Smooth muscle cell (in vitro differentiated cells): ENCODE data around the gene TBC1D23. TPM values are rescaled to one million over a fixed set of nuclear protein-coding genes. Genes with fewer than 3 reads are reported as not detected.

Source experiments
- DNase-seq: peaks from one replicate; lab custom pipeline; 2025; ENCODE audit not compliant: unreplicated experiment; lab: John Stamatoyannopoulos, UW
- H2AFZ ChIP-seq: fragments of 200-600 bp; sonication (generic); 2 replicates; pipeline ENCODE4 v1.6.0; 2016; ENCODE audit warnings: antibody characterized with exemption, low read depth, mild to moderate bottlenecking
- H3F3A ChIP-seq: fragments of 200-600 bp; sonication (generic); 2 replicates; pipeline ENCODE4 v1.6.0; 2017; ENCODE audit warnings: antibody characterized with exemption, low read depth
- H3K27ac ChIP-seq: fragments of 200-600 bp; sonication (generic); 2 replicates; pipeline ENCODE4 v1.5.1; 2016; ENCODE audit warnings: low read depth, mild to moderate bottlenecking
- H3K27me3 ChIP-seq: fragments of 200-600 bp; sonication (generic); 2 replicates; pipeline ENCODE4 v1.6.1; 2016; ENCODE audit warnings: low read depth, mild to moderate bottlenecking
- H3K36me3 ChIP-seq: fragments of 200-600 bp; sonication (generic); 2 replicates; pipeline ENCODE4 v1.5.1; 2016; ENCODE audit warnings: low read depth
- H3K4me1 ChIP-seq: fragments of 200-600 bp; sonication (generic); 2 replicates; pipeline ENCODE4 v1.5.1; 2016; ENCODE audit warnings: low read depth
- H3K4me2 ChIP-seq: fragments of 200-600 bp; sonication (generic); 2 replicates; pipeline ENCODE4 v1.6.0; 2016; ENCODE audit warnings: mild to moderate bottlenecking
- H3K4me3 ChIP-seq: fragments of 200-600 bp; sonication (generic); 2 replicates; pipeline ENCODE4 v1.5.1; 2016; ENCODE audit warnings: mild to moderate bottlenecking
- H3K79me2 ChIP-seq: fragments of 200-600 bp; sonication (generic); 2 replicates; pipeline ENCODE4 v1.6.0; 2016; ENCODE audit warnings: low read depth, mild to moderate bottlenecking
- H3K9ac ChIP-seq: fragments of 200-600 bp; sonication (generic); 2 replicates; pipeline ENCODE4 v1.6.0; 2016; ENCODE audit warnings: low read depth
- H3K9me3 ChIP-seq: fragments of 200-600 bp; sonication (generic); replicated peaks from 2 replicates; pipeline ENCODE4 v1.5.1; 2016; ENCODE audit warnings: low read depth
- H4K20me1 ChIP-seq: fragments of 200-600 bp; sonication (generic); 2 replicates; pipeline ENCODE4 v1.6.0; 2016; ENCODE audit warnings: low read depth
- CTCF ChIP-seq: fragments of 200-600 bp; sonication (generic); IDR thresholded peaks from 2 replicates; pipeline ENCODE4 v1.5.1; 2017; ENCODE audit warnings: borderline replicate concordance, mild to moderate bottlenecking, antibody characterized with exemption; ENCODE audit not compliant: insufficient read depth, poor library complexity, severe bottlenecking
- WGBS: methylation state at CpG from one replicate; pipeline ENCODE4 v1.1.7; 2016; ENCODE audit warnings: low lambda C conversion rate; 5-methylcytosine and 5-hydroxymethylcytosine counted together
- polyA plus RNA-seq: library from polyadenylated mRNA; unstranded; fragments of >200 nt; fragmentation: Nextera tagmentation; extraction: Ambion mirVana; gene quantifications from 2 replicates; pipeline ENCODE4 v1.2.1, GENCODE V29; 2016
- total RNA-seq: library from RNA; depleted of rRNA; stranded (reverse); fragments of >200 nt; gene quantifications from 2 replicates; pipeline ENCODE4 v1.2.3, GENCODE V29; 2014

Gene TBC1D23
- total and polyA plus RNA-seq, 2 experiments from 2014 or later: 36.0 to 77.7 TPM

- no peak overlapping the region for H3K4me3 ChIP-seq
- H3K4me1 ChIP-seq: peaks cover 5% of the 10 kb centered on the region
- no peaks in the 10 kb centered on the region for H3K27me3 ChIP-seq
- H3K36me3 ChIP-seq: no peaks in the 10 kb centered on the region
- TF ChIP-seq CTCF: no peak
- no peaks in the 10 kb centered on the region for H3K79me2 ChIP-seq
- WGBS: 7% methylated on average over 1 of the region's 1 CpG
- no peaks in the 10 kb centered on the region for H4K20me1 ChIP-seq
- peak overlapping the region; percentile 42 for H3K4me2 ChIP-seq
- H3K9ac ChIP-seq: no peak overlapping the region
- DNase-seq: no peak
- H2AFZ ChIP-seq: no peak overlapping the region
- H3K27ac ChIP-seq: peak overlapping the region; percentile 66
- no peaks in the 10 kb centered on the region for H3K9me3 ChIP-seq
- peaks cover 9% of the 10 kb centered on the region for H3F3A ChIP-seq
These were observed 44.1 kb upstream of the TBC1D23 start for GRCh38 chr3:100216713-100217112.

GRCh38 chr3:100221159-100221558 lies 39.6 kb upstream of the TBC1D23 start:
- no peaks in the 10 kb centered on the region for H3K27me3 ChIP-seq
- H3K27ac ChIP-seq: no peak overlapping the region
- no peak for DNase-seq
- peaks cover 5% of the 10 kb centered on the region for H3K4me1 ChIP-seq
- no peaks in the 10 kb centered on the region for H3K79me2 ChIP-seq
- H4K20me1 ChIP-seq: no peaks in the 10 kb centered on the region
- no peak overlapping the region for H3K4me3 ChIP-seq
- 100% methylated on average over 1 of the region's 1 CpG for WGBS
- H3F3A ChIP-seq: peaks cover 9% of the 10 kb centered on the region
- no peak overlapping the region for H3K9ac ChIP-seq
- H3K9me3 ChIP-seq: no peaks in the 10 kb centered on the region
- no peak overlapping the region for H2AFZ ChIP-seq
- TF ChIP-seq CTCF: no peak
- H3K36me3 ChIP-seq: no peaks in the 10 kb centered on the region
- H3K4me2 ChIP-seq: no peak overlapping the region

- Histone ChIP-seq H3K79me2 (no peaks in the 10 kb centered on the region), H3K36me3 (no peaks in the 10 kb centered on the region), H3F3A (no peaks in the 10 kb centered on the region), H2AFZ (no peak overlapping the region), H3K27me3 (no peaks in the 10 kb centered on the region), H3K4me1 (no peaks in the 10 kb centered on the region), H3K4me3 (no peak overlapping the region), H4K20me1 (no peaks in the 10 kb centered on the region), H3K4me2 (no peak overlapping the region), H3K9me3 (no peaks in the 10 kb centered on the region), H3K9ac (no peak overlapping the region), H3K27ac (no peak overlapping the region)
- no peak for TF ChIP-seq CTCF
- WGBS: 98% methylated on average over 26 of the region's 26 CpGs
- DNase-seq: no peak
These were observed 35.6 kb upstream of the TBC1D23 start for GRCh38 chr3:100225193-100225592.

GRCh38 chr3:100225883-100226282 lies 34.9 kb upstream of the TBC1D23 start:
- H3F3A ChIP-seq: no peaks in the 10 kb centered on the region
- no peak overlapping the region for H3K4me3 ChIP-seq
- no peaks in the 10 kb centered on the region for H4K20me1 ChIP-seq
- DNase-seq: no peak
- TF ChIP-seq CTCF: no peak
- 73% methylated on average over 8 of the region's 8 CpGs for whole genome bisulfite sequencing
- H3K9me3 ChIP-seq: no peaks in the 10 kb centered on the region
- H3K79me2 ChIP-seq: no peaks in the 10 kb centered on the region
- H3K9ac ChIP-seq: no peak overlapping the region
- H3K36me3 ChIP-seq: no peaks in the 10 kb centered on the region
- H3K4me1 ChIP-seq: no peaks in the 10 kb centered on the region
- no peaks in the 10 kb centered on the region for H3K27me3 ChIP-seq
- H3K4me2 ChIP-seq: no peak overlapping the region
- peak overlapping the region; percentile 73 for H3K27ac ChIP-seq
- peak overlapping the region; percentile 8 for H2AFZ ChIP-seq
